Left ventricle myocardium inferior (tissue), 1 donor: ENCODE results near the gene APBB3. TPM values are rescaled to one million over a fixed set of nuclear protein-coding genes. Genes with fewer than 3 reads are reported as not detected.
A peak's percentile ranks its signal among the peaks of the same experiment; 100 is the strongest.

Source experiments
- DNase-seq: peaks from one replicate; pipeline ENCODE4 v3.0.0-alpha.2; 2020
- H3K27ac ChIP-seq: fragments of 200-600 bp; replicated peaks from 2 replicates; pipeline ENCODE4 v1.8.0; 2021
- H3K27me3 ChIP-seq: fragments of 200-600 bp; 2 replicates; pipeline ENCODE4 v1.8.0; 2021; ENCODE audit warnings: low read depth
- H3K36me3 ChIP-seq: fragments of 200-600 bp; 2 replicates; pipeline ENCODE4 v1.8.0; 2021
- H3K4me1 ChIP-seq: fragments of 200-600 bp; 2 replicates; pipeline ENCODE4 v1.8.0; 2021
- H3K4me3 ChIP-seq: fragments of 200-600 bp; 2 replicates; pipeline ENCODE4 v1.8.0; 2021; ENCODE audit warnings: mild to moderate bottlenecking, moderate library complexity
- H3K9me3 ChIP-seq: fragments of 200-600 bp; replicated peaks from 2 replicates; pipeline ENCODE4 v1.8.0; 2021
- CTCF ChIP-seq: fragments of 200-600 bp; IDR thresholded peaks from 2 replicates; pipeline ENCODE4 v1.8.0; 2021; ENCODE audit warnings: antibody characterized with exemption, mild to moderate bottlenecking, borderline replicate concordance
- intact Hi-C: fragments of 100-400 bp; cut with micrococcal nuclease; formaldehyde crosslinking; loops from one replicate; pipeline ENCODE4 v1.11.0; 2022
- total RNA-seq: library from RNA; stranded (reverse); fragmentation: NEBNext Ultra II Directional; extraction: Animal tissue kit (Norgen Biotek cat#: 25700); gene quantifications from one replicate; pipeline ENCODE4 v1.2.1, GENCODE V29; 2021
- donor health status: DM: no; HTN: yes; CAD: no; lungs with severe emphysema.

The APBB3 gene
- total RNA-seq, 1 donor from 2014 or later, result 12.1 TPM

GRCh38 chr5:140573683-140574082 lies 9.3 kb upstream of the APBB3 start:
- H3K36me3 ChIP-seq, result peaks cover under 1% of the 10 kb centered on the region
- H3K27me3 ChIP-seq, result no peaks in the 10 kb centered on the region
- no peak overlapping the region for H3K4me3 ChIP-seq
- no peaks in the 10 kb centered on the region for H3K9me3 ChIP-seq
- no peak overlapping the region for H3K27ac ChIP-seq
- intact Hi-C loops, result loop anchor here (10.0 kb wide), 1 partner anchor 51 kb away; no protein-coding TSS in a partner anchor
- TF ChIP-seq CTCF, result no peak
- no peak for DNase-seq
- H3K4me1 ChIP-seq, result peaks cover 43% of the 10 kb centered on the region

GRCh38 chr5:140571105-140571504 lies 6.7 kb upstream of the APBB3 start:
- Histone ChIP-seq H3K27ac (peak overlapping the region; percentile 86), H3K27me3 (no peaks in the 10 kb centered on the region), H3K36me3 (peaks cover 24% of the 10 kb centered on the region), H3K4me3 (no peak overlapping the region), H3K9me3 (no peaks in the 10 kb centered on the region), H3K4me1 (peaks cover 69% of the 10 kb centered on the region)
- peak; percentile 57 for DNase-seq
- intact Hi-C loops, result loop anchor here (10.0 kb wide), 1 partner anchor 54 kb away; no protein-coding TSS in a partner anchor
- TF ChIP-seq CTCF, result no peak

- TF ChIP-seq CTCF, result no peak
- Histone ChIP-seq H3K27ac (peak overlapping the region; percentile 86), H3K27me3 (no peaks in the 10 kb centered on the region), H3K9me3 (no peaks in the 10 kb centered on the region), H3K4me1 (peaks cover 75% of the 10 kb centered on the region), H3K4me3 (no peak overlapping the region), H3K36me3 (peaks cover 24% of the 10 kb centered on the region)
- no peak for DNase-seq
- intact Hi-C loops, result loop anchor here (10.0 kb wide), 1 partner anchor 54 kb away; no protein-coding TSS in a partner anchor
Observed at GRCh38 chr5:140570488-140570887, 6.1 kb upstream of the APBB3 start.

- Histone ChIP-seq H3K27ac (peak overlapping the region; percentile 86), H3K9me3 (no peaks in the 10 kb centered on the region), H3K27me3 (no peaks in the 10 kb centered on the region), H3K4me1 (peaks cover 79% of the 10 kb centered on the region), H3K36me3 (peaks cover 24% of the 10 kb centered on the region), H3K4me3 (no peak overlapping the region)
- no peak for DNase-seq
- intact Hi-C loops, result loop anchor here (10.0 kb wide), 1 partner anchor 55 kb away; no protein-coding TSS in a partner anchor
- no peak for TF ChIP-seq CTCF
Observed at GRCh38 chr5:140570058-140570457, 5.7 kb upstream of the APBB3 start.

- Histone ChIP-seq H3K4me1 (peaks cover 84% of the 10 kb centered on the region), H3K4me3 (peak overlapping the region; percentile 14), H3K27me3 (no peaks in the 10 kb centered on the region), H3K27ac (peak overlapping the region; percentile 86), H3K9me3 (no peaks in the 10 kb centered on the region), H3K36me3 (peaks cover 24% of the 10 kb centered on the region)
- DNase-seq, result no peak
- no peak for TF ChIP-seq CTCF
- intact Hi-C loops, result no loop called here
Observed at GRCh38 chr5:140569197-140569596, 4.8 kb upstream of the APBB3 start.
